ENCODE data around the gene ANO6. TPM values are rescaled to one million over a fixed set of nuclear protein-coding genes. Genes with fewer than 3 reads are reported as not detected.
"Not testable (repeated sequence)": the region's sequence is repeated elsewhere in the genome, so short reads cannot be mapped to it uniquely, and the experiment has no call there.

Gene ANO6
- total and polyA plus RNA-seq, 8 donors: 4.4 to 78.8 (median 21.9) TPM

DNA sequence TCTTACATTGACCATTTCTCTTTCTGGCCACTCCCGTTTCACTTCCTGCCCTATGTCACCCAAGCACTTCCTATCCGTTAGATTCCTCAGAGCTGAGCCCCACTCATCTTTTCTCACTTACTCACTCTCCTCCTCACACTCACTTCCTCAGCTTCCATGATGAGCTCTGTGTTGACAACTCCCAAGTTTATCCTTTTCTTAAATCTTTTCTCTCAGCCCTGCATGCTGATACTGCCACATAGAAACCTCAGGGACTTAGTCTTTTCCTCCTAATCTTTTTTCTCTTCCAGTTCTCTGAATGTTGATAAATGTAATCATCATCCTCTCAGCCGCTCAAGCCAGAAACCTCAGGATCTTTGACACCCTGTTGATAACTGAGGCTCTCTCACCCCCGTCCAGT lies 99.6 kb downstream of the ANO6 start:
- peaks cover 0 to 7% (median 2%) of the 10 kb centered on the region in 4 donors for H3K4me1 ChIP-seq
- peaks cover 0 to 22% (median 12%) of the 10 kb centered on the region in 4 donors for H3K36me3 ChIP-seq
- no peaks in the 10 kb centered on the region for H3K27me3 ChIP-seq
- intact Hi-C loops (cut with DNase I; ENCODE audit: low total_unique reads): no loop called here
- H3K9me3 ChIP-seq: no peaks in the 10 kb centered on the region
- TF ChIP-seq POLR2A (IDR thresholded peaks at IDR 0.05): no peak
- TF ChIP-seq, protein P1, sequence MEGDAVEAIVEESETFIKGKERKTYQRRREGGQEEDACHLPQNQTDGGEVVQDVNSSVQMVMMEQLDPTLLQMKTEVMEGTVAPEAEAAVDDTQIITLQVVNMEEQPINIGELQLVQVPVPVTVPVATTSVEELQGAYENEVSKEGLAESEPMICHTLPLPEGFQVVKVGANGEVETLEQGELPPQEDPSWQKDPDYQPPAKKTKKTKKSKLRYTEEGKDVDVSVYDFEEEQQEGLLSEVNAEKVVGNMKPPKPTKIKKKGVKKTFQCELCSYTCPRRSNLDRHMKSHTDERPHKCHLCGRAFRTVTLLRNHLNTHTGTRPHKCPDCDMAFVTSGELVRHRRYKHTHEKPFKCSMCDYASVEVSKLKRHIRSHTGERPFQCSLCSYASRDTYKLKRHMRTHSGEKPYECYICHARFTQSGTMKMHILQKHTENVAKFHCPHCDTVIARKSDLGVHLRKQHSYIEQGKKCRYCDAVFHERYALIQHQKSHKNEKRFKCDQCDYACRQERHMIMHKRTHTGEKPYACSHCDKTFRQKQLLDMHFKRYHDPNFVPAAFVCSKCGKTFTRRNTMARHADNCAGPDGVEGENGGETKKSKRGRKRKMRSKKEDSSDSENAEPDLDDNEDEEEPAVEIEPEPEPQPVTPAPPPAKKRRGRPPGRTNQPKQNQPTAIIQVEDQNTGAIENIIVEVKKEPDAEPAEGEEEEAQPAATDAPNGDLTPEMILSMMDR (IDR thresholded peaks at IDR 0.05): no peak
- DNase-seq: no peak
- no peak overlapping the region for H3K4me3 ChIP-seq
- 89 to 96% (median 94%) methylated on average over 4 of the region's 4 CpGs for WGBS, 5 donors
- H3K27ac ChIP-seq: no peak overlapping the region

DNA sequence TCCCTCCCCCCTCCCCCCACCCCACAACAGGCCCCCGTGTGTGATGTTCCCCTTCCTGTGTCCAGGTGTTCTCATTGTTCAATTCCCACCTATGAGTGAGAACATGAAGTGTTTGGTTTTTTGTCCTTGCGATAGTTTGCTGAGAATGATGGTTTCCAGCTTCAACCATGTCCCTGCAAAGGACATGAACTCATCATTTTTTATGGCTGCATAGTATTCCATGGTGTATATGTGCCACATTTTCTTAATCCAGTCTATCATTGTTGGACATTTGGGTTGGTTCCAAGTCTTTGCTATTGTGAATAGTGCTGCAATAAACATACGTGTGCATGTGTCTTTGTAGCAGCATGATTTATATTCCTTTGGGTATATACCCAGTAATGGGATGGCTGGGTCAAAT lies 101.4 kb downstream of the ANO6 start:
- H3K27me3 ChIP-seq: not testable (repeated sequence)

DNA sequence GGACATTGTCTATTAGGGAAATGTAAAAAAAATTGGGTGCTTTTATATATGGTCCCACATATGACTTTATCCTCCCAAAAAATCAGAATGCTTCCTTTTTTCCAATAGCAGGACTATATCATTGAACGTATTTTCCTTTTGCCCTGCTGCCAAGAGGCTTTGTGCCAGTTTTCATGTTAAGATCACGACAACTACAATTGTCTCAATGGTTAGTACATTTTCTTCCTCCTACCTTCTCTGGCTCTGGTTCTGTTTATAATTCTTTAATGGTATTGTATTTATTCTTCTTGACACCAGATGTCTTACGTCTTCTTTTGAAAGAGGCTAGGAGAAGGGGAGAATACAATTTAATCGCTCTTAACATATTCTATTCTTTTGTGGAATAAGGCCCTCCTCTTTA lies 106.9 kb downstream of the ANO6 start:
- peaks cover 0 to 19% (median 2%) of the 10 kb centered on the region in 4 donors for H3K4me1 ChIP-seq
- DNase-seq: peak in 1 of 2 donors; percentile 18
- no peaks in the 10 kb centered on the region for H3K9me3 ChIP-seq
- intact Hi-C loops (cut with DNase I; ENCODE audit: low total_unique reads): no loop called here
- no peak overlapping the region for H3K27ac ChIP-seq
- WGBS, 5 donors: 66 to 74% (median 72%) methylated on average over 4 of the region's 4 CpGs
- TF ChIP-seq POLR2AphosphoS5 (IDR thresholded peaks at IDR 0.05): no peak
- TF ChIP-seq POLR2A (IDR thresholded peaks at IDR 0.05): no peak
- no peak for TF ChIP-seq EP300 (IDR thresholded peaks at IDR 0.05)
- TF ChIP-seq, protein P1 (IDR thresholded peaks at IDR 0.05): no peak
- no peaks in the 10 kb centered on the region for H3K36me3 ChIP-seq
- no peak overlapping the region for H3K4me3 ChIP-seq
- no peaks in the 10 kb centered on the region for H3K27me3 ChIP-seq

More for the DNA sequence above, 101.4 kb downstream of the ANO6 start:
- DNase-seq; intact Hi-C loops (cut with DNase I; ENCODE audit: low total_unique reads); H3K9me3 ChIP-seq; H3K4me1 ChIP-seq; H3K27ac ChIP-seq; H3K4me3 ChIP-seq: not testable (repeated sequence)
- peaks cover 0 to 22% (median 12%) of the 10 kb centered on the region in 4 donors for H3K36me3 ChIP-seq
- 94 to 100% (median 100%) methylated on average over 2 to 3 of the region's 3 CpGs for WGBS, 5 donors

DNA sequence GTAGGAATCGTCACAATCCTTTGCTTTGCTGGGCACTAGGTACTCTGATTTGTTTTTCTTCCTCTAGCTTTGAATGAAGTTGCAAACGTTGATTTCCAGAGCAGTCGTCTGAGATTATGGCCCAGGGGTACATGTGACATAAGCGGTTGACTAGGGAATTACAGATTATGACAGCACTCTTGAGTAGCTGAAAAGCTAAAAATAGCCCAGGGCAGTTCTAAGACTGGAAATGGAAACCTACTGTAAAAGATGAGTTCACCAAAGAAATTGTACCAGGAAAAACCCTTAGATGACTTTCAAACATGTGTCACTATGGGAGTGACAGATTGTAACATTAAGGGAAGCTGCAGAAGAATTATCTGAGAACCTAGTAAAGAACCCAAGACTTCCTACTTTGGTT lies 108.5 kb downstream of the ANO6 start:
- H3K4me1 ChIP-seq: peaks cover 0 to 19% (median 2%) of the 10 kb centered on the region in 4 donors
- H3K9me3 ChIP-seq: no peaks in the 10 kb centered on the region
- intact Hi-C loops (cut with DNase I; ENCODE audit: low total_unique reads): no loop called here
- no peaks in the 10 kb centered on the region for H3K36me3 ChIP-seq
- H3K27me3 ChIP-seq: no peaks in the 10 kb centered on the region
- 49 to 60% (median 57%) methylated on average over 4 of the region's 4 CpGs for WGBS, 5 donors
- TF ChIP-seq, protein P1 (IDR thresholded peaks at IDR 0.05): no peak
- TF ChIP-seq POLR2AphosphoS5 (IDR thresholded peaks at IDR 0.05): no peak
- TF ChIP-seq EP300 (IDR thresholded peaks at IDR 0.05): no peak
- no peak for TF ChIP-seq POLR2A (IDR thresholded peaks at IDR 0.05)
- H3K4me3 ChIP-seq: no peak overlapping the region
- no peak overlapping the region for H3K27ac ChIP-seq
- no peak for DNase-seq

DNA sequence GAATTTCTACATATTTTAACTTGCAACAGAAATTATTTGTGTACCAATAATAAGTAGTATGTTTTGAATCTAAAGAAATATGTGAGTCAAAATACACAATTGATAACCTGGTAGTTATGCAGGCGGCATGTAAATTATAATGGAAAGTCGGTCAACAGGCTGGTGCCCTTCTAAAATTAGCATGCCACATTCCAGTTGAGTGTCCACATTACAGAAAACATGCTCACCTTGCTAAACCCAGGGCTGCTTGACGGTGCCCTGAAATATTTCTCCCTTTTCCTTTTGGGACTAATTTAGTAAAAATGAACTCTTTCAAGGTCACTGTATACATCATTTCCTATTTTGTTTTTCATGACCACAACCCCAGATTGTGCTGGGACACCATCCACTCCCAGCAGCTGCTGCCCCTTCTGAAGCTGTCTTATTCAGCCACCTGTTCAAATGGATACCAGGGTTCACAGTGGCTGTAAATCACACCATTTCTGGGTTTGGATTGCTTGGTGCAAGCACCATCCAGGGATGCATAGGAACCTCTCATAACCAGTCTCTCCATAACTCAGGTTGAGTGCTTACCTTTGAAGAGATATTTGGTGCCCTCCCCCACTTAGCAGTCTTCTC lies 110.6 kb downstream of the ANO6 start:
- peaks cover 0 to under 1% (median 0%) of the 10 kb centered on the region in 4 donors for H3K36me3 ChIP-seq
- peaks cover 0 to 19% (median 2%) of the 10 kb centered on the region in 4 donors for H3K4me1 ChIP-seq
- no peaks in the 10 kb centered on the region for H3K9me3 ChIP-seq
- TF ChIP-seq POLR2AphosphoS5 (IDR thresholded peaks at IDR 0.05): no peak
- TF ChIP-seq POLR2A (IDR thresholded peaks at IDR 0.05): no peak
- H3K27me3 ChIP-seq: no peaks in the 10 kb centered on the region
- no peak overlapping the region for H3K4me3 ChIP-seq
- no peak for DNase-seq
- intact Hi-C loops (cut with DNase I; ENCODE audit: low total_unique reads): no loop called here
- no peak overlapping the region for H3K27ac ChIP-seq
- WGBS, 5 donors: 78 to 95% (median 94%) methylated on average over 3 of the region's 3 CpGs
